ENCODE measurements around the gene SLC9A7.

The SLC9A7 gene

DNA sequence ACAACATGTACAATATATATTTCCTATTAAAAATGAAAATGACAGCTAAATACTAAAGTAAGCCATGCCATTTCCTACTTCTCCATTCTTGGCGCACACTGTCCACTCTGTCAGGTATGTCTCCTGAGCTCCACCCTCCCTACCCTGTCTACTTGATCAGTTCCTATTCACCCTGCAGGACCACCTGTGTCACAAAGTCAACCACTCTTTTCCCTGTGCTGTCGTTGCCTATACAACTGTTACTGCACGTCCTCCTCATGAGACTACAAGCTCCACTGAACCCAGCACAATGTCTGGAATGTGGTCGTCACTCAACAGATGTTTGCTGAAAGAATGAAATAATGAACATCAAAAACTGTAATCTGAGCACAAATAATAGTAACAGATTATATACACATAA is 54.9 kb downstream of the SLC9A7 start:
- DNase-seq (ENCODE audit: low read depth): no peak

GRCh38 chrX:46698691-46699090 is 60.2 kb downstream of the SLC9A7 start:
- no peak for DNase-seq (ENCODE audit: low read depth)

GRCh38 chrX:46695491-46695890 is 63.4 kb downstream of the SLC9A7 start:
- no peak for DNase-seq (ENCODE audit: low read depth)

DNA sequence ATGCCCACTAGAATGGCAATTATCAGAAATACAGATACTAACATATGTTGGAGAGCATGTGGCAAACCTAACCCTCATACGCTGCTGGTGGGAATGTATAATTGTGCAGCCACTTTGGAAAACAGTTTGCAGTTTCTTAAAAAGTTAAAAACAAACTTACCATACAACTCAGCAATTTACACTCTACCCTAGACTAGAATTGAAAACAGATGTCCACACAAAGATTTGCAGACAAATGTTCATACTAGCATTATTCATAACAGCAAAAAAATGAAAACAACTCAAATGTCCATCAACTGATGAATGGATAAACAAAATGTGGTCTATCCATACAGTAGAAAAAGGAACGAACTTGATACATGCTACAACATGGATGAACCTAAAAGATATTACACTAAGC is 64.4 kb downstream of the SLC9A7 start:
- no peak for DNase-seq (ENCODE audit: low read depth)

- DNase-seq (ENCODE audit: low read depth): no peak
Observed at GRCh38 chrX:46693149-46693548, 65.8 kb downstream of the SLC9A7 start.

GRCh38 chrX:46690818-46691217 is 68.1 kb downstream of the SLC9A7 start:
- DNase-seq (ENCODE audit: low read depth): no peak

DNA sequence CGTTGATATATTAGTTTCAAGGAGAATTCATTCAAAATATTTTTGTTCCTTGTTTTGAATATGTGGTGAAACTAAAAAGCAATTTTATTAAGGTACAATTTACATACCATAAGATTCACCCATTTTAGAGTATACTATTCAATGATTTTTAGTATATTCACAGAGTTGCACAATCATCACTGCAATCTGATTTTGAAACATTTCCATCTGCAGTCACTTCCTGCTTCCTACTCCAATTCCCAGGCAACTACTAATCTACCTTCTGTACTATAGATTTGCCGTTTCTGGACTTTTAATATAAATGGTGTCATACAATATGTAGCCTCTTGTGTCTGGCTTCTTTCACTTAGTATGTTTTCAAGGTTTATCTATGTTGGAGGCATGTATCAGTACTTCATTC is 71.3 kb downstream of the SLC9A7 start:
- no peak for DNase-seq (ENCODE audit: low read depth)

DNA sequence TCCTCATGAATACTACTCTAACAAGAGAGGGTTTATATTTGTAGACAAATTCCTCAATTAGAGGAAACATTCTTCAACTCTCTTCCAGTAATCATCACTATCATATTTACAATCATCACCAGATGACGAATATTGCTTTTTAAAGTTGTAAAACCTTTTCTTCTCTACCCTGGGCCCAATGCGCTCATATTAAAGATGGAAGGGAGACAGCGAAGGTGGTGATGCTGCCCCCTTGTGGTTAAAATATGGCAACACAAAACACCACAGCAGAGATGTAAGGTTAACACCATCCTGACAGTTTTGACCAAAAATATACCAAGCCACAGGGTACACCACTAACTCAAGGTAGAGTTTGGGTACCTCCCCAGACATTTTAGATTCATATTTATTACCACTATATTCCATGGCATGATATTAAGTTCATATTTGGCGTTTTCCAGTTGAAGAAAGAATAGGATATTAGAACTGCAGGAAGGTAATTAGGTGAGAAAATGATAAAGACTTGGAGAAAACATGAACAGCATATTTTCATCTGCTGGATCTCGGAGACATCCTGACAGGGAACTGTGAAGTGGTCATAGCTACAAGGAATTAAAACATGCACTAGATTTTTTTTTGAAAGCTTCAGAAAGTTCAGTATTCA is 72.8 kb downstream of the SLC9A7 start:
- DNase-seq (ENCODE audit: low read depth): peak; percentile 16

GRCh38 chrX:46683048-46683447 is 75.9 kb downstream of the SLC9A7 start:
- DNase-seq (ENCODE audit: low read depth): no peak

- DNase-seq (ENCODE audit: low read depth): no peak
Observed at GRCh38 chrX:46681849-46682248, 77.1 kb downstream of the SLC9A7 start.

DNA sequence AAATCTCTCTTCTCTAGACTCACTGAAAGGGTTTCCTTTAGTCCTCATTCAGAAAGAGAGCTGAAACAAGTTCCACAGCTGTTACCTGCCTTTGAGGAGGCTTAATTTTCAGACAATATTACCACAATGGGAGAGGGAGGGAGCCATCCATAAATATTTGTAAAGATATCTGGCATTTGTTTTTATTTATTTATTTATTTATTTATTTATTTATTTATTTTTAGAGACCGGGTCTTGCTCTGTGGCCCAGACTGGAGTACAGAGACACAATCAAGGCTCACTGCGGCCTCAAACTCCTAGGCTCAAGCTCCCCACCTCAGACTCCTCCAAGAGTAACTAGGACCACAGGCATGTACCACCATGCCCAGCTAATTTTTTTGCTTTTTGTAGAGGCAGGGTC is 80.7 kb downstream of the SLC9A7 start:
- no peak for DNase-seq (ENCODE audit: low read depth)

- DNase-seq (ENCODE audit: low read depth): no peak
Observed at GRCh38 chrX:46676399-46677356, 82.2 kb downstream of the SLC9A7 start.

DNA sequence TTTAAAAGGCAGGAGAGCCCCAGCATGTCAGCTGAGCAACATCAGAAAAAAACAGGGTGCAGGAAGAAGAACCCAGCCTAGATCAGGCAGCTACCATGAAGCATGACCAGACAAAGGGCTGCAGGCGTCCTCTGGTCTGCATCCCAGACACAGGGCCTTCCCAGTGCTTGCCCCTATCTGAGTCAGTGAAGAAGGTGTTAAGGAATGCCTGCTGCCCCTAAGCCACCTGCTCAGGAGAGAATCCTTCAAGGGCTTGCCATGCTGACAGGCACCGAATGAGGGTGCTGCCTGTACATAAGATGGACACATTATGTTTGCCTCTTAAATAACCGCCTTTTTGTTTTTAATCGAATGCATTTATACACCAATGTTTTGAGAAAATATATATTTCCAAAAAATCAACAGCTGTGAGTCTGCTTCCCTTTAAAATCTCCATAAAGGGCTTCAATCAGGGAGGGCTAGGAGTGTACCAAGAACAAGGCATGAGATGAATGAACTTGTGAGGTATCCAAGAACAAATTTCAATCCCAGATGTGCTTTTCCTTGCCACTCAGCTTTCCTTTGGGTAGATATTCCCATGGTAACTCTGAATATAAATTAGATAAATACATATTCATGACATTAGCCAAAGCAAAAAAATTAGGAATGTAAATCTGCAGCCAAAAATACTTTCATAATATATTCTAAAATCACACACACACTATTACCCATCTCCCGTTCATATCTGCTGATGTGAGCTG is 85.1 kb downstream of the SLC9A7 start:
- DNase-seq (ENCODE audit: low read depth): no peak

- DNase-seq (ENCODE audit: low read depth): no peak
Observed at GRCh38 chrX:46670316-46670715, 88.6 kb downstream of the SLC9A7 start.

DNA sequence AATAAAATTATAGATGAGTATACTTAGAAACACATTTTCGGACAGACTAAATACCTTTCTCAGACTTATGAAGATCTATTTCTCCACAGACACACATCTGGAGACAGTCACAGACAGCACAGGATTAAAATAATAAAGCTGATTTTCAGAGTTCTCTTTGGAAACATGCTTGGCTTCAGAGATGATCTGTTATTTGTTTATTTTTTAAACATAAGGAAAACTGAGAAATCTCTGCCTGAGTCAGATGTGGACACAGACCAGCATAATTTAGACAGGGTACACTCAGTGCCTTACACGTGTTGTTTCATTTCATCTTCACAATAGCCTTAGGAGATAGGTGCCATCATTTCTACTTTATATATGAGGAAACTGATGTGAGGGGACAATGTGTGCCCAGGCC is 92.1 kb downstream of the SLC9A7 start:
- DNase-seq (ENCODE audit: low read depth): no peak

GRCh38 chrX:46665232-46666152 is 93.4 kb downstream of the SLC9A7 start:
- no peak for DNase-seq (ENCODE audit: low read depth)

DNA sequence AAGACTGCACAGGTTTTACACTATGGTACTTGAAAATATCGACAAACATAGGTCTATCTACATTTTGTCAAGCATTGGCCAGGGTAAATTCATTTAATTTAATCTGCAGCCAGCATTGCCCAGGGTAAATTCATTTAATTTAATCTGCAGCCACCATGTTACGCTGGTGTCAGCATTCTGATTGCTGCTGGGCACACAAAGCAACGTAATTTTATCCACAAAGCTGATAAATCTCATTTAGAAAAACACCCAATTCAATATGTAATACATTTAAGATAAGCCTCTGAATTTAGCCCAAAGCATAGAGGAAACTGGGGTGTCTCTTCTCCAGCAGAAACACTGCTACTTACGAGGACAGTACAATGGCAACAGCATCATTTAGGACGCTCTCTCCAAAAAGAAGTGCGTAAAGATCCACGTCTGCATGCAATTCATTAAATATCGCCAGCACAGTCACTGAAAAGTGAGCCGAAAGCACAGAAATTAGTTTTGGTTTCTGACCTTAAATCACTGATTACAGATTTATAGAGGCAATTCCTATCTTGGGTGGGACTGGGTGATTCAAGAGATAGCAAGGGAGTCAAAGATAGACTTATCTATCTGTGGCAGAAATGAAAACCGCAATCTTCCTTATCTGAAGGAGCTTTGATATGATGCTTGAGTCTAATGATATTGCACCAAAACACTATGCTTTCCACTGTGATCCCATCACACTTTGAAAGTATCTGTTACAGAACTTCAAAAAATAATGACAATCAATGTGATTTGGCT is 96.5 kb downstream of the SLC9A7 start:
- DNase-seq (ENCODE audit: low read depth): no peak

- DNase-seq (ENCODE audit: low read depth): no peak
Observed at GRCh38 chrX:46653482-46653881, 105.4 kb downstream of the SLC9A7 start.

DNA sequence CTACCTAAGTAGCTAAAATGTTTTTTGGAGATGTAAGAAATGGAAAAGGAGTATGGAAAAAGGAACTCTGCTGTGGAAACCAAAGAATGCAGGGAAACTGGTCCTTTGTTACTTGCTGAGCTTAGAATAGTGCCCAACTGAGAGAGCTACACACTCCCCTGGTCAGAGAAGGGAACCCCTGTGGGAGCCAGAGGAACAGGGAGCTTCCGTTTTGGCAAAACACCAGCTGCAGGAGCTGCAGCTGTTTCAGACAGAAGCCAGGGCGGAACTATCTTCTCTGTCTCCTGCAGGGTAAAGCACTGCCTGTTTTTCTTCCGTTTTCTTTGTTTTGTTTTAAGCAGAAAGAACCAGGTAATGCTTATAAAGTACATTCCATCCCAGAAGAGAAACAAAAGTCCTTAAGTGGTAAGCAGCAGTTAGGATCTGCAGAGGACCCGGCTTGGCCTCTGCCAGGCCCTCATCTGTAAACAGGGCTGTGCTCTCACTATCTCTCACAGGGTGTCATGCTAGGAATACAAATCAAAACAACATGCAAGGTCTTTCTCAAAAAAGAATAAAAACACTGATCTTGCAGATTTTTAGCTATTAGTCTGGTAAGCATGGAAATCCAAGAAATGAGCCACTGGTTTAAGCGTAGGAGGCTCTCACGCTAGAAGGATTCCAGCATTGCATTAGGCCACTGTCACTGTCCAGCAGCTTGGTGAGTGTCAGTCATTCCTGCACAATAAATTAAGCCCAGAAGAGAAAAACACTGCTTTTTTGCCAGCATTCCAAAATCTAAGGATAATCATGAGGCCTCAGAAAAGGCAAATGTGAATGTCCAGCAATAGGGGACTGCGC is 109.3 kb downstream of the SLC9A7 start:
- DNase-seq (ENCODE audit: low read depth): no peak

DNA sequence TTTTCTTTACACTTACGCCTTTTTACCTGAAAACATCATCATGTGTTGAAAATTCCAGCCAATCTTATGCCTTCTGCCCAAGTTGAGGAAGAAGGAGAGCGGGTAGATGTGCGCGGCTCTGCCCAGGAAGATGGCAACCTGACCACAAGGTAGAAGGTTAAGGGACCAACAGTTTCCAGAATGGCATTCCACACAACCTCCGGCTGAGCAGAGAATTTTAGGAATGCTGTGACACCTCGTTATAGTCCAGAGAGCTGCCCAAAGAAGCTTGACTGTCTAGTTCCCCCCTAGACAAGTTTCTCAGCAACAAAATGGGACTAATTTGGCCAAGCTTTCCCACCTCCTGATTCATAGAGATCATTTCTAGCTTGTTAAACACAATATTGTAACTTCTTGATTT is 110.3 kb downstream of the SLC9A7 start:
- no peak for DNase-seq (ENCODE audit: low read depth)
